MM.1S (cell line): ENCODE results near the gene XPR1.

Source experiments
- EZH2 ChIP-seq: fragments of 300-600 bp; sonication (generic); optimal IDR thresholded peaks from 2 replicates; pipeline ENCODE3; 2017; ENCODE audit warnings: low read depth, mild to moderate bottlenecking, antibody characterized with exemption, low read length, mixed read lengths
- TF ChIP-seq, protein P1 (sequence below): fragments of 300-600 bp; sonication (generic); IDR thresholded peaks from 2 replicates; pipeline ENCODE4 v1.5.1; 2016; ENCODE audit warnings: antibody characterized with exemption, low read length, mixed read lengths

DNA sequence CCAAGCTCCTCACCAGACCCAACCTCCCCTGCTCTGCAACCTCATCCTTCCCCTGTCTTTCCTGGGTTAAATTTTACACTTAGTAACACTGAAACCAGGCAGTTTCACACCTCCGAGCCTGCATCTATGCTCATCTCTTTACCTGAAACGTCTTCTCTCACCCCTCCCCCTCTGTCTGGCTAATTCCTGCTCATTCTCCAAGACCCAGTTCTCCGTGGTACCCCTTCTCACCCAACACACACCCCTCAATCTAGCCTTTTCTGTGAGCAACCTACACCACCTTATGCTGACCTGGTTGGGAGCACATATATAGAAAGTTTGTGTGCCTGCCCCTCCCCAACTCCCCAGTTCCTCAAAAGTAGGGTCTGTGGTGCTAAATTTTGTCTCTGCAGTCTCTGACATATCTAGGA is 277.2 kb downstream of the XPR1 start:
- TF ChIP-seq, protein P1, sequence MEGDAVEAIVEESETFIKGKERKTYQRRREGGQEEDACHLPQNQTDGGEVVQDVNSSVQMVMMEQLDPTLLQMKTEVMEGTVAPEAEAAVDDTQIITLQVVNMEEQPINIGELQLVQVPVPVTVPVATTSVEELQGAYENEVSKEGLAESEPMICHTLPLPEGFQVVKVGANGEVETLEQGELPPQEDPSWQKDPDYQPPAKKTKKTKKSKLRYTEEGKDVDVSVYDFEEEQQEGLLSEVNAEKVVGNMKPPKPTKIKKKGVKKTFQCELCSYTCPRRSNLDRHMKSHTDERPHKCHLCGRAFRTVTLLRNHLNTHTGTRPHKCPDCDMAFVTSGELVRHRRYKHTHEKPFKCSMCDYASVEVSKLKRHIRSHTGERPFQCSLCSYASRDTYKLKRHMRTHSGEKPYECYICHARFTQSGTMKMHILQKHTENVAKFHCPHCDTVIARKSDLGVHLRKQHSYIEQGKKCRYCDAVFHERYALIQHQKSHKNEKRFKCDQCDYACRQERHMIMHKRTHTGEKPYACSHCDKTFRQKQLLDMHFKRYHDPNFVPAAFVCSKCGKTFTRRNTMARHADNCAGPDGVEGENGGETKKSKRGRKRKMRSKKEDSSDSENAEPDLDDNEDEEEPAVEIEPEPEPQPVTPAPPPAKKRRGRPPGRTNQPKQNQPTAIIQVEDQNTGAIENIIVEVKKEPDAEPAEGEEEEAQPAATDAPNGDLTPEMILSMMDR: no peak
- TF ChIP-seq EZH2: no peak
